HUES64 (cell line): ENCODE data around the gene RASIP1.

ENCODE experiments used
- H3K27ac ChIP-seq: 2 replicates; pipeline ENCODE4 v1.7.0; 2013; ENCODE audit warnings: low read depth, low read length, inconsistent platforms
- H3K27me3 ChIP-seq: 2 replicates; pipeline ENCODE4 v1.6.1; 2013; ENCODE audit warnings: mild to moderate bottlenecking, low read length; ENCODE audit not compliant: insufficient read depth
- H3K36me3 ChIP-seq: 2 replicates; pipeline ENCODE4 v1.6.1; 2013; ENCODE audit warnings: mild to moderate bottlenecking, low read length; ENCODE audit not compliant: insufficient read depth
- H3K4me1 ChIP-seq: 2 replicates; pipeline ENCODE4 v1.6.1; 2013; ENCODE audit warnings: mild to moderate bottlenecking, low read length, moderate library complexity; ENCODE audit not compliant: insufficient read depth
- H3K4me3 ChIP-seq: 2 replicates; pipeline ENCODE4 v1.5.1; 2013; ENCODE audit warnings: mild to moderate bottlenecking, low read length, moderate library complexity
- H3K9ac ChIP-seq: 2 replicates; pipeline ENCODE4 v1.6.1; 2013; ENCODE audit warnings: mild to moderate bottlenecking, low read depth, low read length
- H3K9me3 ChIP-seq: 2 replicates; pipeline ENCODE4 v1.6.1; 2013; ENCODE audit warnings: low read depth, low read length; ENCODE audit not compliant: insufficient read depth
- WGBS: fragments of 150-250, 120-280 bp; methylation state at CpG from one replicate; pipeline ENCODE4 v1.1.7; 2013; ENCODE audit warnings: missing lambda C conversion rate; 5-methylcytosine and 5-hydroxymethylcytosine counted together

The RASIP1 gene

DNA sequence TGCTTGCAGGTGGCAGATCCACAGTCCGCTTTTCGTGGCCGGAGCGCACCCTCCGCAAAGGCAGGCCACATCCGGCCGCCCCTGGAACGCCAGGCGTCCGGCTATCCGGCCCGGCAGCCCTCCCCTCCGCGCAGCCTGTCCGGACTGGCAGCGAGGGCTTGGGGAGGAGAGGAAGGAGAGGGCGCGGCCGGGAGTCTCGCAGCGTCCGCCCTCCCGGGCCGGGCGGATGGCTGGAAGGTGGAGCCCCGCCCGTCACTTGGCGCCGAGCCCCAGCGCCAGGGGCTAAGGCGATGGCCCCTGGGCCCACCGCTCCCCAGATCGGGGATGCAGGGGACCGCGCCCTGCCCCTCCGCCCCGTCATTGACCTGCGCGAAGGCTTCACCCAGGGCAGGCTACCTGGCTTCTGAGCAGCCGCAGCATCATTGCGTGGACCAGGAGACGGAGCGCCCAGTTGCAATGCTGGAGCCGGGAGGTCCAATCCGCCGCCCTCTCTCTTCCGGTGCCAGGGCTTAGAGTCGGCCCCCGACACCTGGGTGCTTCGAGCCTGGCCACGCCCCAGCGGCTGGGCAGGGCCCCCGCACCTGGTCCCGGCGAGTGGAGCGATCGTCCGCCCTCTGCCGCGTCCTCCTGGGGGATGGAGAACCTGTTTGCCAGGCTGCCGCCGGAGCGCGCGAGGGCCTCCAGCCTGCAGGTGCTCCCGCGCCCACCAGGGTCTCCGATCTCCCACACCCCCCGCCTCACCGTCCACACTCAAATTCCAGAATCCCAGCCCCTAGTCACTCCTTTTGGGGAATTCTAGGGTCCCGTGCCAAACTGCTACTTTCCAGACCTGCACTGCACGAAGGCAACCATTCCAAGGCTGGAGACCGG lies 12.3 kb upstream of the RASIP1 start, which contains the start of gene FUT1:
Gene FUT1 (minus strand): TSS at position 146 of the 870 bp plus-strand sequence. CDS start 1,360 bp downstream, outside the sequence.
- WGBS: 1% methylated on average over 73 of the region's 73 CpGs
- peaks cover 24% of the 10 kb centered on the region for H3K36me3 ChIP-seq
- H3K4me3 ChIP-seq: peak within 1 kb of the TSS; percentile 69
- peaks cover 6% of the 10 kb centered on the region; the same call in 1 of the 2 replicates for H3K27me3 ChIP-seq
- H3K9ac ChIP-seq: peak within 1 kb of the TSS; percentile 34
- peak within 1 kb of the TSS; percentile 72 for H3K27ac ChIP-seq
- peaks cover 7% of the 10 kb centered on the region; the same call in 1 of the 2 replicates for H3K4me1 ChIP-seq
- no peaks in the 10 kb centered on the region for H3K9me3 ChIP-seq

DNA sequence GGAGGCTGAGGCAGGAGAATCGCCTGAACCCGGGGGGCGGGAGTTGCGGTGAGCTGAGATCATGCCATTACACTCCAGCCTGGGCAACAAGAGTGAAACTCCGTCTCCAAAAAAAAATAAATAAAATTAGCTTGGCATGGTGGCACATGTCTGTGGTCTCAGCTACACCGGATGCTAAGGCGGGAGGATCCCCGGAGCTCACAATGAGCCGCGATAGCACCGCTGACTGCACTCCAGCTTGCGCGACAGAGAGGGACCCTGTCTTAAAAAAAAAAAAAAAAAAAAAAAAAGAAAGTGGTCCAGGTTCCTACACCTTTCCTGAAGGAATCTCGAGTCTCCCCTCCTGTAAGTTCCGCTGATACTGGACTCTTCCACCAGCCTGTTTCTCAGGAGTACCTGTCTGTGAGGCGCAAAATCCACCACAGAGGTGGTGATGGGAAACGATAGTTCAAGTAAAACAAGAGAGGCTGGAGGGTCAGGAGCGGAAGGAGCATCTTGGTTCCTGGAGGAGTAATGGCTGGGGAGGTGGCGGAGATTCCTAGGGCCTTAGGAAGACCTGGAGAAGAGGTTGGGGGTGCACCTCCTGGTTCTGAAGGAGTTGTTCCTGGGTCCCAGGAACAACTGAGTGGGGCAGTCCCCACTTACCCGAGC lies 11.6 kb upstream of the RASIP1 start:
- 23% methylated on average over 19 of the region's 20 CpGs for WGBS
- peaks cover 7% of the 10 kb centered on the region; the same call in 1 of the 2 replicates for H3K4me1 ChIP-seq
- H3K27ac ChIP-seq: peak overlapping the region; percentile 72; the same call in 1 of the 2 replicates
- H3K9me3 ChIP-seq: no peaks in the 10 kb centered on the region
- peak overlapping the region; percentile 34 for H3K9ac ChIP-seq
- peak overlapping the region; percentile 69 for H3K4me3 ChIP-seq
- peaks cover 24% of the 10 kb centered on the region for H3K36me3 ChIP-seq
- H3K27me3 ChIP-seq: peaks cover 6% of the 10 kb centered on the region; the same call in 1 of the 2 replicates

DNA sequence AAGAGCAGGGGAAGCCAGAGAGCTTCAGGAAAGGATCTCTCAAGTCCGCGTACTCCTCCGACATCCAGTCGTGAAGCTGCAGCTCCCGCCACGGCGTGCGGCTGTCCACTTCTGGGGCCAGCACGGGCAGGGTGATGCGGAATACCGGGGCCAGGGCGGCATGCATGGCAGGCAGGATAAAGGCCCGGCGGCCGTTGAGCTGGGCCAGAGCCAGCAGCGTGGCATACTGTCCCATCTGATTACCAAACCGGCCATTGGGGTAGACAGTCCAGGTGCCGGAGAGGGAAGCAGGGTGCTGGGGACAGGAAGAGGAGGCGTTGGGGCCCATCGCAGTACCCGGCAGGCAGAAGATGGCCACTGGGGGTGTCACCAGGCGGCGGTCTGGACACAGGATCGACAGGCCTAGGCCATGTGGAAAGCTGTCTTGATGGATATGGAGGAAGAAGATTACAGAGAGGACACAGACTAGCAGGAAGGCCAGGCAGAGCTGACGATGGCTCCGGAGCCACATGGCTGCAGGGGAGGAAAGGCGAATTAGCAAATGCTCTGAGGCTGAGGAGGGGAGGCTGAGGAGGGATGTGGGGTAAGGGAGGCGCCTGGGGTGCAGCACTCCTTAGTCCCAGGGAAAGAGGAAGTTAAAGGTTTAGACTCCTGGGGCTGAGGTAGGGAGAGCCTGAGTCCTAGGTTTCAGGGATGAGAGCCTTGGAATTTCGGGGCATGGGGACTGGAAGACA lies 10.5 kb upstream of the RASIP1 start:
- WGBS: 93% methylated on average over 29 of the region's 29 CpGs

DNA sequence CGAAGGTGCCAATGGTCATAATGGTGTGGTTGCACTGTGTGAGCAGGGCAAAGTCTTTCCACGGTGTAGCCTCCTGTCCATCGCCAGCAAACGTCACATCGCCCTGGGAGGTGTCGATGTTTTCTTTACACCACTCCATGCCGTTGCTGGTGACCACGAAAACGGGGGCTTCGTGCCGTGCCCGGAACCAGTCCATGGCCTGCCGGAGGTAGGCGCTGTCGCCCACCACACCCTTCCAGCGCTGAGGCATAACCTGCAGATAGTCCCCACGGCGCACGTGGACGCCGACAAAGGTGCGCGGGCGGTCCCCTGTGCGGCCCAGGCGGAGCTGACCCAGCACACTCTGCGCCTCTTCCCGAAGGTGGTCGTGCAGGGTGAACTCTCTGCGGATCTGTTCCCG lies 9.9 kb upstream of the RASIP1 start:
- Histone ChIP-seq H3K27ac (no peak overlapping the region), H3K9ac (no peak overlapping the region), H3K9me3 (no peaks in the 10 kb centered on the region), H3K36me3 (peaks cover 24% of the 10 kb centered on the region), H3K27me3 (peaks cover 6% of the 10 kb centered on the region; the same call in 1 of the 2 replicates), H3K4me1 (peaks cover 6% of the 10 kb centered on the region; the same call in 1 of the 2 replicates), H3K4me3 (no peak overlapping the region)
- 97% methylated on average over 31 of the region's 31 CpGs for WGBS

More for the DNA sequence above, 10.5 kb upstream of the RASIP1 start:
- Histone ChIP-seq H3K4me3 (peak overlapping the region; percentile 69; the same call in 1 of the 2 replicates), H3K4me1 (peaks cover 8% of the 10 kb centered on the region; the same call in 1 of the 2 replicates), H3K9ac (no peak overlapping the region), H3K9me3 (no peaks in the 10 kb centered on the region), H3K36me3 (peaks cover 24% of the 10 kb centered on the region), H3K27me3 (peaks cover 6% of the 10 kb centered on the region; the same call in 1 of the 2 replicates), H3K27ac (no peak overlapping the region)

DNA sequence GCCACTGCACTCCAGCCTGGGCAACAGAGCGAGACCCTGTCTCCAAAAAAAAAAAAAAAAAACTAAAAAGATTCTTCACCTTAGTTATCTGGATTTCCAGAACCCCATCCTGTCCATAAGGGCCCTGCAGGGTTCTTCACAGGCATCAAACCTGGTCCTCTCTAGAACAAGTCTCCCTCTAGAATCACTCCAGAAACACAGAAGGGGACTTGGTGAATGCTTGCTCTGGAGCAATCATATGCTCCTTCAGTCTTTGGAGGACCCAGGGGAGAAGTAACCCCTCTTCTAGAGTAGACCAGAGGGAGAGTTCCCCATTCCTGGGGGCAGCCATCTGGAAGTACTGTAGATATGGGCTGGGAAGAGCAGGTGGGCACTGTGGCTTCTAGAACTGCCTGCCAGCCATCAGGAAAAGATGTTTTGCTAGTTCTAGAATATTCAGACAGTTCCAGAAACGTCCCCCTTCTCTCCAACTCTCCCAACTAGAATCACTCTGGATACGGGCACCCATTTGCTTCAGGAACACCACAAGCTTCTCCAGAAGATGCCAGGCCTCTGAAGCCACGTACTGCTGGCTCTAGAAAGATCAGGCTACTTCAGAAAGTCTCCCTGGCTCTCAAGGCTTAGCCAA lies 9.3 kb upstream of the RASIP1 start:
- 87% methylated on average over 4 of the region's 4 CpGs for WGBS
- peaks cover 6% of the 10 kb centered on the region for H3K4me1 ChIP-seq
- peaks cover 24% of the 10 kb centered on the region for H3K36me3 ChIP-seq
- no peaks in the 10 kb centered on the region for H3K9me3 ChIP-seq
- peaks cover 6% of the 10 kb centered on the region; the same call in 1 of the 2 replicates for H3K27me3 ChIP-seq
- no peak overlapping the region for H3K4me3 ChIP-seq
- H3K9ac ChIP-seq: no peak overlapping the region
- H3K27ac ChIP-seq: no peak overlapping the region

DNA sequence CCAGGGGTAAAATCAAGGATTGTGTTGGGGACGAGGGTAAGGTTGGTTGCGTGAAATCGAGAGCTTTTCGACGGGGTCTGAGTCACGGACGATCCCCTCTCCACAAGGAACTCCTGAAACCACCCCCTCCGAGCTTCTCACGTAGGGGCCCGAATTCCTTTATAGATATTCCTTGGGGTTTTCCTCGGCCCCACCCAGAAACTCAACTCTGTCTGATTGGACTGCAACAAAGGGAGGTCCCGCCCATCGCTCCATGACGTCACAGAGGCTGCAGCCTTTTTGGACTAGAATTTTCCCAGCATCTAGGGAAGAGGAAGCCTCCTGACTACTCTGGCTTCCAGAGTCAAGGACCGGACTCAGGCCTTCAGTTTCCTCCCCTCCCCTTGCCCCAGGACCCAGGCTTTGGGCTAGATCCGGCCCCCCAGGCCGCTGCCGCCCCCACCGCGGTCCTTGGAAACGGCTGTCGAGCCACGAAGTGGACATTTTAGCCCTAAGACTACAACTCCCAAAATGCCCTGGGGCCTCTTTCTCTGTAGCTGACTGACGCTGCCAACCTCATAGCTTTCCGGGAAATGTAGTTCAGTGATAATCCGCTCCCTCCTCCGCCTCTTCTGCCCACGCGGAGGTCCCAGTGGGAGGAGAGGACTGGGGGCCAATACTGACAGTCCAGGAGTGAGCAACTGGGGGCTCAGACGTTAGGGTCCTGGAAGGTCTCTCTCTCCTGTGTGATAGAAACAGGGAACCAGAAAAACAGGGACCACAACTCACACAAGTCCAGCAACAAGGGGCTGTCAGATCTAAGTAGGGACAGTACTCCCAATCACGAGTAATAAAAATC lies 6.5 kb upstream of the RASIP1 start, which contains the start of gene IZUMO1:
Gene IZUMO1 (minus strand): TSS at position 172 of the 838 bp plus-strand sequence. CDS start 1,050 bp downstream, outside the sequence.
- peaks cover 24% of the 10 kb centered on the region for H3K36me3 ChIP-seq
- H3K27ac ChIP-seq: peak within 1 kb of the TSS; percentile 84
- no peaks in the 10 kb centered on the region for H3K9me3 ChIP-seq
- 5% methylated on average over 31 of the region's 31 CpGs for WGBS
- peak within 1 kb of the TSS; percentile 70 for H3K4me3 ChIP-seq
- no peaks in the 10 kb centered on the region for H3K27me3 ChIP-seq
- H3K9ac ChIP-seq: peak within 1 kb of the TSS; percentile 41; the same call in 1 of the 2 replicates
- peaks cover 3% of the 10 kb centered on the region; the same call in 1 of the 2 replicates for H3K4me1 ChIP-seq

DNA sequence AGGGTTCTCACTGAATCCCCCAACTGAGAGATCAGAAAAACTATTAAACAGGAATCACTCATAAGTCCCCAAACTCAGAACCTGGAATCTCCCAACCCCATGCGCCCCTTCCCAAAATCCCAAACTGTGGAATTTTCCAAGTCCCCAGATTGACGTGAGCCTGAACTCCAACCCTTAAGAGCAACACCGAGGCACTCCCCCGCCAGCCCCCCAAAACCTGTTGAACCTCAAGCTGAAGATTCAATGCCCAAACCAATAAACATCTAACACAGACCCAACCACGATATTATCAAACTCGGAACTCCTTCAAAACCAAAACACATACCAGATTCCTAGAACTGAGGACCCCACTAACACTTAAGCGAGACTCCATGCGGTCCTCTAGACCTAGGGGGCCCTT lies 5.7 kb upstream of the RASIP1 start:
- Histone ChIP-seq H3K9ac (peak overlapping the region; percentile 19; the same call in 1 of the 2 replicates), H3K4me1 (peaks cover 6% of the 10 kb centered on the region; the same call in 1 of the 2 replicates), H3K4me3 (peak overlapping the region; percentile 70), H3K9me3 (no peaks in the 10 kb centered on the region), H3K27me3 (no peaks in the 10 kb centered on the region), H3K27ac (peak overlapping the region; percentile 84; the same call in 1 of the 2 replicates), H3K36me3 (peaks cover 24% of the 10 kb centered on the region)
- WGBS: 94% methylated on average over 8 of the region's 8 CpGs

DNA sequence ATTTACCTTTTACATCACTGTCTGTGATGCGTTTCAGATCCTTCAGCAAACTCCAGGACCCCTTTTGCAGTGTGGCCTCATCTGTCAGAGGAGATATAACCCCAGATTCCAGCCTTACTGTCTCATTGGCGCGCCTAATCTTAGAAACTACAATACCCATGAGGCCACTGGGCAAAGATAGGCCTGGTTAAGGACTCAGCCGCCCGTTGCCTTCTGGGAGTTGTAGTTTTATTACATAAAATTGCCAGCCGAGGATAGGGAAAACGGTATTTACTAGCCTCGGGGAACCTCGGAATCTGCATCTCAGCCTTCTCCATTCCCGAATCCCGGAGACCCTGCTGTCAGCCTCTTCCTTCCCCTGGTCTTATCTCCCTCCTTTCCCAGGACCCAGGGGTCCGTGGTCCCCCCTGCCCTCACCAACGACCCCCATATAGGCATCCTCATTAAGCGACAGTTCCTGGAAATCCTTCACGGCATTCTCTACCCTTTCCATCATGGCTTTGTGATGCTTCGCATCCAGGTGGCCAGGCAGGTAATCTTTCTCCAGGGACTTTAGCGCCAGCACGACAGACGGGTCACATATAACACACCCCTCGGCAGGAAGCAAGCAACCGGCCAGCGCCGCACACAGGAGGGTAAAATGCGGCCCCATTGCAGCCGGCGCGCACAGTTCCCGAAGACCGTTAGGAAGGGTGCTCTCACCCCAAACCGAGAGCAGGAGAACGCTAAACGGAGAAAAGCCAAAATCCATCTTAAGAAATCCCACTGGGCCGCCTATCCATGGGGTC lies 5.0 kb upstream of the RASIP1 start:
- H3K27me3 ChIP-seq: peaks cover 3% of the 10 kb centered on the region; the same call in 1 of the 2 replicates
- H3K4me3 ChIP-seq: no peak overlapping the region
- H3K9me3 ChIP-seq: no peaks in the 10 kb centered on the region
- H3K4me1 ChIP-seq: peaks cover 11% of the 10 kb centered on the region; the same call in 1 of the 2 replicates
- no peak overlapping the region for H3K9ac ChIP-seq
- H3K36me3 ChIP-seq: peaks cover 19% of the 10 kb centered on the region
- H3K27ac ChIP-seq: no peak overlapping the region
- 66% methylated on average over 33 of the region's 33 CpGs for WGBS

DNA sequence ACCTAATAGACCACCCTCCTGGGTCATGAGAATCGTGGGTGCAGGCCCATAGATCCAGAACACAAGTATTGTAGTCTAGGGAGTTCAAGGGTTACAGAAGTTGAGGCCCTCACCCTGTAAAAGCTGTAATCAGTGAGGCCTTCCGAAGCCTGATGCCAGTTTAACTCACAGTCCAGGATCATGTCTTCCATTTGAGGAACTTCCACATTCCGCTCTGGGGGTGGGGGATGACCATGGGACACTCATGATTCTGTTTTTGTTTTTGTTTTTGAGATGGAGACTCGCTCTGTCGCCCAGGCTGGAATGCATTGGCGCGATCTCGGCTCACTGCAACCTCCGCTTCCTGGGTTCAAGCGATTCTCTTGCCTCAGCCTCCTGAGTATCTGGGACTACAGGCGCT lies 1.7 kb upstream of the RASIP1 start:
- peaks cover 15% of the 10 kb centered on the region; the same call in 1 of the 2 replicates for H3K4me1 ChIP-seq
- 95% methylated on average over 11 of the region's 11 CpGs for WGBS
- H3K36me3 ChIP-seq: no peaks in the 10 kb centered on the region
- no peaks in the 10 kb centered on the region for H3K9me3 ChIP-seq
- peaks cover 18% of the 10 kb centered on the region for H3K27me3 ChIP-seq
- H3K27ac ChIP-seq: no peak overlapping the region
- no peak overlapping the region for H3K4me3 ChIP-seq
- no peak overlapping the region for H3K9ac ChIP-seq
